Activated T-cell treated with anti-CD3 and anti-CD28 coated beads, Interleukin-2, amount 50 U/mL, for 4 hours (primary cell): ENCODE results near the gene SLC45A3. TPM values are rescaled to one million over a fixed set of nuclear protein-coding genes. Genes with fewer than 3 reads are reported as not detected.

Source experiments
- ATAC-seq, 2 donors: fragments of 200-7000 bp; cut with Tn5 transposase; one replicate each; pipeline ENCODE4 v1.10.0; 2021
- DNase-seq: peaks from one replicate; pipeline ENCODE4 v3.0.0-alpha.2; 2020
- H3K27me3 Mint-ChIP-seq: one replicate; pipeline ENCODE4 v1.8.0; 2021; ENCODE audit warnings: low read depth, mixed read lengths
- H3K36me3 Mint-ChIP-seq: one replicate; pipeline ENCODE4 v1.8.0; 2022; ENCODE audit warnings: mixed read lengths; ENCODE audit not compliant: insufficient read depth
- H3K4me1 Mint-ChIP-seq: one replicate; pipeline ENCODE4 v1.8.0; 2021; ENCODE audit warnings: low read depth, mixed read lengths
- H3K4me3 Mint-ChIP-seq: one replicate; pipeline ENCODE4 v1.8.0; 2021; ENCODE audit warnings: mild to moderate bottlenecking, moderate library complexity, mixed read lengths
- H3K9me3 Mint-ChIP-seq: one replicate; pipeline ENCODE4 v1.8.0; 2021; ENCODE audit warnings: mixed read lengths
- total RNA-seq, 3 donors: library from RNA; stranded (reverse); gene quantifications; one replicate each; pipeline ENCODE4 v1.2.1, GENCODE V29; 2021

Gene SLC45A3
- total RNA-seq, 3 donors from 2014 or later, result 0.34 to 1.4 (median 1.1) TPM

- H3K36me3 Mint-ChIP-seq, result no peaks in the 10 kb centered on the region
- no peak overlapping the region for H3K4me3 Mint-ChIP-seq
- H3K9me3 Mint-ChIP-seq, result no peaks in the 10 kb centered on the region
- H3K27me3 Mint-ChIP-seq, result peaks cover 21% of the 10 kb centered on the region
- DNase-seq, result no peak
- no peak for ATAC-seq
- peaks cover 3% of the 10 kb centered on the region for H3K4me1 Mint-ChIP-seq
Measured at GRCh38 chr1:205666372-205667166, 13.7 kb downstream of the SLC45A3 start.

GRCh38 chr1:205665201-205666045 is 14.9 kb downstream of the SLC45A3 start:
- no peak for DNase-seq
- ATAC-seq, result no peak
- Mint-ChIP-seq H3K36me3 (no peaks in the 10 kb centered on the region), H3K9me3 (no peaks in the 10 kb centered on the region), H3K27me3 (peaks cover 18% of the 10 kb centered on the region), H3K4me1 (peaks cover 3% of the 10 kb centered on the region), H3K4me3 (no peak overlapping the region)

- DNase-seq, result no peak
- peaks cover 16% of the 10 kb centered on the region for H3K27me3 Mint-ChIP-seq
- no peak for ATAC-seq
- no peak overlapping the region for H3K4me3 Mint-ChIP-seq
- no peaks in the 10 kb centered on the region for H3K36me3 Mint-ChIP-seq
- H3K4me1 Mint-ChIP-seq, result peaks cover 3% of the 10 kb centered on the region
- no peaks in the 10 kb centered on the region for H3K9me3 Mint-ChIP-seq
Measured at GRCh38 chr1:205664399-205665017, 15.8 kb downstream of the SLC45A3 start.

GRCh38 chr1:205663286-205663936 is 16.9 kb downstream of the SLC45A3 start:
- H3K4me3 Mint-ChIP-seq, result no peak overlapping the region
- H3K9me3 Mint-ChIP-seq, result no peaks in the 10 kb centered on the region
- DNase-seq (no peak), ATAC-seq (no peak)
- peaks cover 7% of the 10 kb centered on the region for H3K27me3 Mint-ChIP-seq
- H3K36me3 Mint-ChIP-seq, result no peaks in the 10 kb centered on the region
- H3K4me1 Mint-ChIP-seq, result peaks cover 3% of the 10 kb centered on the region

- peaks cover 1% of the 10 kb centered on the region for H3K27me3 Mint-ChIP-seq
- H3K36me3 Mint-ChIP-seq, result no peaks in the 10 kb centered on the region
- H3K4me3 Mint-ChIP-seq, result no peak overlapping the region
- peaks cover 3% of the 10 kb centered on the region for H3K4me1 Mint-ChIP-seq
- ATAC-seq (no peak), DNase-seq (no peak)
- H3K9me3 Mint-ChIP-seq, result no peaks in the 10 kb centered on the region
Measured at GRCh38 chr1:205662791-205663190, 17.5 kb downstream of the SLC45A3 start.

- no peaks in the 10 kb centered on the region for H3K9me3 Mint-ChIP-seq
- ATAC-seq, result no peak
Measured at GRCh38 chr1:205662135-205662738, 18.1 kb downstream of the SLC45A3 start.

GRCh38 chr1:205661429-205662134 is 18.7 kb downstream of the SLC45A3 start:
- Mint-ChIP-seq H3K4me3 (no peak overlapping the region), H3K27me3 (no peaks in the 10 kb centered on the region), H3K9me3 (no peaks in the 10 kb centered on the region), H3K4me1 (peaks cover 3% of the 10 kb centered on the region), H3K36me3 (no peaks in the 10 kb centered on the region)
- no peak for ATAC-seq
- DNase-seq, result no peak

More at GRCh38 chr1:205662135-205662738, 18.1 kb downstream of the SLC45A3 start:
- H3K4me3 Mint-ChIP-seq, result no peak overlapping the region
- H3K36me3 Mint-ChIP-seq, result no peaks in the 10 kb centered on the region
- DNase-seq, result no peak
- no peaks in the 10 kb centered on the region for H3K27me3 Mint-ChIP-seq
- peaks cover 3% of the 10 kb centered on the region for H3K4me1 Mint-ChIP-seq

- no peaks in the 10 kb centered on the region for H3K36me3 Mint-ChIP-seq
- DNase-seq, result no peak
- H3K4me1 Mint-ChIP-seq, result peaks cover 2% of the 10 kb centered on the region
- no peaks in the 10 kb centered on the region for H3K9me3 Mint-ChIP-seq
- H3K27me3 Mint-ChIP-seq, result no peaks in the 10 kb centered on the region
- ATAC-seq, result no peak
- H3K4me3 Mint-ChIP-seq, result no peak overlapping the region
Measured at GRCh38 chr1:205660361-205660760, 19.9 kb downstream of the SLC45A3 start.

- no peaks in the 10 kb centered on the region for H3K36me3 Mint-ChIP-seq
- no peak overlapping the region for H3K4me3 Mint-ChIP-seq
- H3K27me3 Mint-ChIP-seq, result no peaks in the 10 kb centered on the region
- DNase-seq, result peak; percentile 72
- peak; percentile 96 for ATAC-seq
- H3K9me3 Mint-ChIP-seq, result no peaks in the 10 kb centered on the region
- no peaks in the 10 kb centered on the region for H3K4me1 Mint-ChIP-seq
Measured at GRCh38 chr1:205658943-205659581, 21.2 kb downstream of the SLC45A3 start.

- Mint-ChIP-seq H3K27me3 (no peaks in the 10 kb centered on the region), H3K36me3 (no peaks in the 10 kb centered on the region), H3K4me3 (no peak overlapping the region), H3K4me1 (no peaks in the 10 kb centered on the region), H3K9me3 (no peaks in the 10 kb centered on the region)
- DNase-seq (no peak), ATAC-seq (no peak)
Measured at GRCh38 chr1:205656236-205656635, 24.1 kb downstream of the SLC45A3 start.

- ATAC-seq, result no peak
- DNase-seq, result no peak
- Mint-ChIP-seq H3K27me3 (no peaks in the 10 kb centered on the region), H3K4me3 (no peak overlapping the region), H3K4me1 (no peaks in the 10 kb centered on the region), H3K9me3 (no peaks in the 10 kb centered on the region), H3K36me3 (no peaks in the 10 kb centered on the region)
Measured at GRCh38 chr1:205652984-205653383, 27.3 kb downstream of the SLC45A3 start.

- no peaks in the 10 kb centered on the region for H3K9me3 Mint-ChIP-seq
- DNase-seq (no peak), ATAC-seq (no peak)
- no peaks in the 10 kb centered on the region for H3K4me1 Mint-ChIP-seq
- no peak overlapping the region for H3K4me3 Mint-ChIP-seq
- H3K27me3 Mint-ChIP-seq, result peaks cover 6% of the 10 kb centered on the region
- no peaks in the 10 kb centered on the region for H3K36me3 Mint-ChIP-seq
Measured at GRCh38 chr1:205650241-205650640, 30.1 kb downstream of the SLC45A3 start.

- H3K9me3 Mint-ChIP-seq, result no peaks in the 10 kb centered on the region
- H3K27me3 Mint-ChIP-seq, result peaks cover 6% of the 10 kb centered on the region
- DNase-seq (no peak), ATAC-seq (no peak)
- H3K36me3 Mint-ChIP-seq, result no peaks in the 10 kb centered on the region
- no peaks in the 10 kb centered on the region for H3K4me1 Mint-ChIP-seq
- no peak overlapping the region for H3K4me3 Mint-ChIP-seq
Measured at GRCh38 chr1:205645519-205645918, 34.8 kb downstream of the SLC45A3 start.
